Hematopoietic multipotent progenitor cell (in vitro differentiated cells): ENCODE data around the gene RNASE1. TPM values are rescaled to one million over a fixed set of nuclear protein-coding genes. Genes with fewer than 3 reads are reported as not detected.
A peak's percentile ranks its signal among the peaks of the same experiment; 100 is the strongest.
"Not testable (repeated sequence)": the region's sequence is repeated elsewhere in the genome, so short reads cannot be mapped to it uniquely, and the experiment has no call there.

ENCODE experiments used
- DNase-seq, 3 donors: peaks; one replicate each; pipeline ENCODE4 v3.0.0-alpha.2; 2011 to 2015; ENCODE audit warnings: low read depth in 2 of 3, low spot score in 2 of 3
- total RNA-seq: library from RNA; depleted of rRNA; stranded (reverse); fragments of >200 nt; gene quantifications from one replicate; pipeline ENCODE4 v1.2.3, GENCODE V29; 2012

RNASE1 gene
- total RNA-seq, 1 donor: 1.3 TPM

DNA sequence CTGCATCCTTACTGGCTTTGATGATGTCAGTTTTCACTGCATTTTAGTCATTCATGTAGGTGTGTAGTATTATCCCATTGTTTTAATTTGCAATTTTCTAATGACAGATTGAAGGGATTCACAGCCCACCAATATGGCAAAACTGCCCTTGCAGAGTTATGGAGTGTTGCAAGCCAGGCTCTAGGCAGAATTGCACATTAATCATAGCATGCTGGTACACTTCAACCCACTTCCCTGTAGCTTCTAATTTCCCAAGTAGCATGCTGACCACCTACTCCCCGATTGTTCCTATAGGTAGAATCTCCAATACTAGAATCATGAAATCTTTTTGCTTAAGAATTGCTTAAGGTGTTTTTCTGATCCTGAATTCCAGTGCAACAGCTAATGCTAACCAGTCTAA, 26.7 kb downstream of the RNASE1 start:
- no peak for DNase-seq

- no peak for DNase-seq
Observed at GRCh38 chr14:20775043-20775442, 27.6 kb downstream of the RNASE1 start.

- DNase-seq: no peak
Observed at GRCh38 chr14:20774258-20774824, 28.3 kb downstream of the RNASE1 start.

GRCh38 chr14:20772650-20773049, 30.0 kb downstream of the RNASE1 start:
- DNase-seq: no peak

DNA sequence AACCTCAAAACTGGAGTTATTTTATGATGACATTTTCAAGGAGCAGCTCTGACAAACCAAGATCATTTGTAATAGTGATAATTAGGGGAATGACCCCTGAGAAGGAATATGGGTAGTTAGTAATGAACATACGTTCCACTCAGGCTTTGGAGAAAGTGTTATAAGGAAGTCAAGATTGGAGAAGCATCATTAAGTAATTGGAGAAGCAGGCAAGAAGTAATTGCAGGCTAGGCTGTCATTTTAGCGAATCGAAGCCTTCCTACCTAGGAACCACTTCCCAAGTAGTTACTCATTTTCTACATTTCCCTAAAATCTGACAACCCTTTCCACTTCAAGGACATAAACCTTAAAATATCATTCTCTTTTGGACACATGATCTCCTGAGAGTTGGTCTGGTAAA, 33.2 kb downstream of the RNASE1 start:
- no peak for DNase-seq

DNA sequence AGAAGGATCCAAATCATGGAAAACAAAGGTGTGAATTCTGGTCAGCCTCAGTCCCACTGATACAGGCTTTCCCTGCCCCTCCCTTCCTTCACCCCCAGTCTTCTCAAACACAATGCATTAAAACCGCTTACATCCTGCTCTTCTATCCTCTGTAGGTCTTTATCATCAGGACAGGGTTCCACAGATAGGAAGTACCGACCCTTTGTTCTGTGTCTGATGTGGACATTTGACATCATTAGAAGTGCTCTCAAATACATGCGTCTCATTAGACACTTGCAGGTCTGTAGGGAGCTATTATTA, 34.1 kb downstream of the RNASE1 start:
- DNase-seq: no peak

DNA sequence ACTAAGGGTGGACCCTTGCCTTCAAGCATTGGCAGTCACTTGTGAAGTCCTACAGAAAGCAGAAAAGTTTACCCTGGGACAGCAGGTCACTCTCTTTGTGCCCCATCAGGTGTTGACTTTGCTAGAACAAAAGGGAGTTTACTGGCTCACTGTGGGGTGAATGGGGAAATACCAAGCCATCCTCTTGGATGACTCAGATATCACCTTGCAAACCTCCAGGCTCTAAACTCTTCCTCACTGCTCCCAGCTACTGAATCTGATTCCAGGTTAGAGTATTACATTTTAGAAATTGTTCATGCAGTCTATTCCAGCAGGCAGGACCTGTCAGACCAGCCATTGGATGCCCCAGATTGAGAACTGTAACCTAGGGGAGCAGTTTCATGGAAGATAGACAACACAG, 41.7 kb downstream of the RNASE1 start:
- no peak for DNase-seq

GRCh38 chr14:20759465-20759864, 43.2 kb downstream of the RNASE1 start:
- not testable (repeated sequence) for DNase-seq

DNA sequence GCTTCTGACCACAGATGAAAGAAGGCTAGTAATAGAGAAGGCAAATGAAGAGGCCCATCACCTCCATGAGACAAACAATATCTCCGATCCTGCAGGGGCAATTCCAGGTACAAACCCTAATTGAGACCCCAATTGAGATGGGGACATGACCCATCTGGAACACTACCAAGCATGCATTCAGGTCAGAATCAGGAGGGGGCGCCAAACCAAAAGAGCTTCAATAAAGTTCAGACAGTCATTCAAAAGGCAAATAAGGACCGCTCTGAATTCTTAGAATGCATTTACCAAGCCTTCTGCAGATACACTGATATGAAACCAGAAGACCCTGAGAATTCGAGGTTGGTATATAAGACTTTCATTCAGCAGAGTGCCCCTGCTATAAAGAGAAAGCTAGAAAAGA, 44.7 kb downstream of the RNASE1 start:
- peak in 2 of 3 donors; percentile 42 to 70 for DNase-seq

DNA sequence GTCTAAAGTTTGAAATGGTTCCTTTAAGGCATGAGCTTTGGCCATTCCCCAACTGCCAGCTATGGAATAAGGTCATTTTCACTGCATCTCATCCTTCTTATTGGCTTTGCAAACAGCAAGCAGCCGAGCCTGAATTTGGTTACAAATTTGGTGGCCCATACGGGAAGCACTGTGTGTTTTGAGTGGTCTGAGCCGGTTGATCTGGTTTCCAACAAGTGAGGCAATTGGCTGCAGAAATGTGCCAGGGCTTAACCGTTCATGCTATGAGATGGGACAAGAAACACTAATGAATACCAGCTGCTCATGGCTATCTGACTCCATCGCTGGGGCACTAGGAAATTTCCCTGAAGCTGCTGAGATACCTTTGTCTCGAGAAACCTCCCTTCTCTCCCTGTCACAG, 47.6 kb downstream of the RNASE1 start:
- no peak for DNase-seq

DNA sequence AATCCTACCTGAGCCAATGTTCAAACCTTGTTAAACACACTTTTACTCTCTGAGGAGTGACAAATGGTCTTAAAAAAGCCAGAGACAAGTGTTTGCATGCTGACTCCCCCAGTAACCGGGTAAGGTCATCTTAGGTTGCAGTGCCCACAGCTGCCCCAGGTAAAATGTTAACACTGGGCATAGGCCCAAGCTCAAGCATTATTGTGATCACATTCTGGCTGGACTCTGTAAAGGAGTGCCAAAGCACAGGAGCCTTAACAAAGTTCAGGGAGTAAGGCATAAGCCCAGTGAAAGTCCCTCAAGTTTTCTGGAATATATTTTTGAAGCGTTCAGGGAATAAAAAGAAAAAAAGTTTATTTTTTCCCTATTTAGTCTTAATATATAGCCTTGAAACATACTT, 48.3 kb downstream of the RNASE1 start:
- no peak for DNase-seq

DNA sequence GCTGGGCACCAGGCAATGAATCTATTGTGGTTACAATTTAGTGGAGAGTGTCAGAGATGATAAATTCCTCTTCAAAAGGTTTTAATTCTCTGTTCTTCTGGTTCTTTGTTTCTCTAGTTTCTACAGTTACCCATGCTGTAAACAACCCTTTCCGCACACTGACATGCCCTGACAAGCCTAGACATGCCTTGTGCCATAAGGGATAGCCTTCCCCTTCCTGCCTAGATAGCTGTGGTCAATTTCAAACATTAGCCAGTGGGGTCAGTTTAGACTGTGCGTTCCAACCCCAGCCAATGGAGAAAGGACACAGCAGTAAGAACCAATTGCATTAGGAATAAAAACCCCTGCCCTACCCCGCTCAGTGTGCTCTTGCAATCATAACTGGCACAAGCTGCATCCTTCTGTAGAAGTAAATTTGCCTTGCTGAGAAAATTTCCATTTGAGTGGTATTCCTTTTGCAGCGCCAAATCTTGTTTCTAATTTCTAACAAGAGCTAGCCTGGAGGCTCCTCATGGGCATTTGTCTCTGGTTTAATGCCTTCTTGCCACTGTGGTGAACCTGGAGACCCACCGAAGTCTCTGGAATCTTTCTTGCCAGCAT, 50.6 kb downstream of the RNASE1 start:
- no peak for DNase-seq

Other genes with a start within 250 kb of the RNASE1 start
- not detected for gene RNASE9, start 241.8 kb downstream of the RNASE1 start, total RNA-seq
- gene RNASE11, start 214.8 kb downstream of the RNASE1 start, total RNA-seq: not detected
- gene RNASE12, start 211.5 kb downstream of the RNASE1 start, total RNA-seq: not detected
- not detected for gene OR6S1, start 161.2 kb downstream of the RNASE1 start, total RNA-seq
- 8.9 TPM for gene RNASE4, start 118.3 kb downstream of the RNASE1 start, total RNA-seq
- 2.7 TPM for gene ANG, start 114.1 kb downstream of the RNASE1 start, total RNA-seq
- gene EDDM3A, start 57.0 kb downstream of the RNASE1 start, total RNA-seq: not detected
- gene EDDM3B, start 34.4 kb downstream of the RNASE1 start, total RNA-seq: not detected
- 3.8 TPM for gene RNASE6, start 21.6 kb downstream of the RNASE1 start, total RNA-seq
- gene RNASE3, start 88.5 kb upstream of the RNASE1 start, total RNA-seq: 3.0 TPM
- 11.6 TPM for gene RNASE2, start 152.6 kb upstream of the RNASE1 start, total RNA-seq
- gene METTL17, start 187.1 kb upstream of the RNASE1 start, total RNA-seq: 58.4 TPM
- gene SLC39A2, start 196.4 kb upstream of the RNASE1 start, total RNA-seq: not detected
- 21.8 TPM for gene NDRG2, start 222.2 kb upstream of the RNASE1 start, total RNA-seq
- not detected for gene TPPP2, start 227.4 kb upstream of the RNASE1 start, total RNA-seq
- not detected for gene RNASE13, start 232.0 kb upstream of the RNASE1 start, total RNA-seq
- not detected for gene RNASE7, start 239.5 kb upstream of the RNASE1 start, total RNA-seq